NB4 (cell line): Measurements from ENCODE around the gene SAMD10.

Experiments used
- CTCF ChIP-seq: IDR thresholded peaks from one replicate; pipeline ENCODE4 v1.5.1; 2012; ENCODE audit warnings: low read depth, low read length
- MAX ChIP-seq: IDR thresholded peaks from 2 replicates; pipeline ENCODE4 v1.6.1; 2011; ENCODE audit warnings: low read depth, low read length
- POLR2A ChIP-seq: IDR thresholded peaks from 2 replicates; pipeline ENCODE4 v1.6.1; 2011; ENCODE audit warnings: mild to moderate bottlenecking; ENCODE audit not compliant: insufficient read length; ENCODE audit errors: extremely low read depth

GRCh38 chr20:64024141-64024990 is 44.9 kb upstream of the SAMD10 start:
- no peak for TF ChIP-seq CTCF
- no peak for TF ChIP-seq MAX
- no peak for TF ChIP-seq POLR2A
